Myocyte (in vitro differentiated cells): Measurements from ENCODE around the gene SLC12A9. TPM values are rescaled to one million over a fixed set of nuclear protein-coding genes. Genes with fewer than 3 reads are reported as not detected.
"Not testable (repeated sequence)": the region's sequence is repeated elsewhere in the genome, so short reads cannot be mapped to it uniquely, and the experiment has no call there.

ENCODE experiments used
- DNase-seq: peaks from one replicate; pipeline ENCODE4 v3.0.0-alpha.2; 2012; ENCODE audit warnings: low read depth
- polyA plus RNA-seq: library from polyadenylated mRNA; unstranded; fragments of >200 nt; gene quantifications from one replicate; pipeline ENCODE4 v1.2.1, GENCODE V29; 2012; ENCODE audit warnings: missing spikeins
- total RNA-seq: library from RNA; depleted of rRNA; stranded (reverse); fragments of >200 nt; gene quantifications from 2 replicates; pipeline ENCODE4 v1.2.3, GENCODE V29; 2014

The SLC12A9 gene
- 13.4 and 23.8 TPM in 2 replicates for total RNA-seq
- 23.6 TPM for polyA plus RNA-seq

DNA sequence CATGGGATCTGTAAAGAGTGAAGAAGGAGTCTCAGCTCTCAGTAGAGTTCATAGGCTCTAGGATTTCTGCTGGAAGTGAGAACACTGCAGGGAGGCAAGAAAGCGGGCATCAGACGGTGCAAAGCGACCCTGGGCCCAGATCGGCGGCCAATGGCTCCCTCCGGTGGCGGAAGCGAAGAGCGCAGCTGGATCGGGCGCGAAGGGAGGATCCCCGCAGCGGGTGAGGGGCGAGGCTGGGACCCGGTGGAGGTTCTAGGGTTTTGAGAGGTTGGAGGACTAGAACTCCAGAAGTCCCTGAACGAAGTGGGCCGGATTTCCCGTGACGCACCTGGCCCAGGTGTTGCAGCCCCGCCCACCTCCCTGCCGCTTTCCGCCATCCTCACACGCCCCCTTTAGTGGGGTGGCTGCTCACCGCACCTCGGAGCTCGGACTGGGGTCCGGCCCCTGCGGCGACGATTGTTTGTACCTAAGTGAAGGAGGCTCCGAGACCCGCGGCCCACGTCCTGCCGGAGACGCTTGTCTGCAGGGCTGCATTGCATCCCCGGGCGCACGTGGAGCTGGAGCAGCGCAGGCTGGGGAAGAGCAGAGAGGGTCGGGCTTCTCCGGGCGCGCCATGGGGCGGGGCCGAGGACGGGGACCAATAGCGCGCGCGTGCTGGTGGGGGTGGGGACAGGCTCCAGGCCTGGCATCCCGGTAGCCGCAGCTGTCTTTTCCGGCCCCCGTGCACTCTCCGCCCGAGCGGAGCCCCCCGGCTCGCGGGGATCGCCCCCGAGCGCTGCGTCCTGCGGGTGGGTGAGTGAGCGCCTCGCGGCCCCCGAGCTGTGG, at the start of gene SLC12A9:
Gene SLC12A9 (plus strand): TSS at position 666 of the 825 bp plus-strand sequence. CDS start 1,485 bp downstream, outside the sequence.
- peak; percentile 95 for DNase-seq

DNA sequence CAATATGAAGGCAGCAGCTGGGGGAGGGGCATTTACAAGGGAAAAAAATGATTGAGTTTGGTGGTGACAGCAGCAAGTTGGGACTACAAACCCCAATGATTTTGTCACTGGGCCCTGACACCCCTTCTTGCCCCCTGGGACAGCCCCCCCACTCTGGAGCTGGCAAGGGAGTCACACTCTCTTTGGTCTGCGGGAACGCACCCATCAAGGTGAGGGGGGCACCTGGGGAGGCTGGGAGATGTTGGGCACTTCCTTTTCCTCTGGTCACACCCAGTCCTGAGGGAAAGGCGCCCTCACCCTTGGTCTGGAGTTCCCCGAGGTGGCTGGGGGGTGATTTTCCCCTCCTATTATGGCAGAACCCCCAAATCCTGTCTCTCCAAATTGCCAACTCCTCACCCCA, 49.6 kb upstream of the SLC12A9 start:
- peak; percentile 20 for DNase-seq

DNA sequence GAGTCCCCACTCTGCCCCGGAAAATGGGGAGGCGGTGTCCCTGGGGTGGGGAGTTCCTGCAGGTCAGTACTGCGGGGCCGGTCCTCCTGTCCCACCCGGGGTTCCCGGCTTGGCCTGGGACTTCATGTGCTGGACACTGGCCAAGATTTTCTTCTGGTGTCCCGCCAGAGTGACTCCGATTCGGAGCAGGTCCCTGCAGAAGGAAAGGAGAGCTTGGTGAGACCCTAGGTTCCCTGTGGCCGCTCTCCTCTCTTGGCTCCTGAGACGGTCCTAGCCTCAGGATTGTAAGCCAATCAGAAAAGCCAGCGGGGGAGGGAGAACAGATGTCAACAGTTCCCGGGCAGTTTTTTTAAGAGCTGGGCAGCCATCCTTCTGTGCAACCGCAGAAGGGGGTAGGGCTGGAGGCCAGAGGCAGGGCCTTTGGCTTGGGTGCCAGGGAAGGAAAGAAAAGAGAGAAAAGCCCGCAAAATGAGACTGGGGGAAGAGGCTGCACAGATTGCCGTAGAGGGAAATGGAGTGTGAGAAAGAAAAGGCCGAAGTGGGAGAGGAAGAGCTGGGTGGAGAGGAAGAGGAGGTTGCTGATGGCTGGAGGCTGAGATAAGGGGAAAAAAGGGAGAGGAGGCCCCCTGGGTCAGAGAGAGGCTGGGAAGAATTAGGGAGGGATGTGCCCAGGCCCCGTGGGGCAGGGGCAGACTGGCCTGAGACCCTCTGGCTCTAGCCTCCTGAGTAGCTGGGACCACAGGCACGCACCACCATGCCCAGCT, 48.9 kb upstream of the SLC12A9 start:
- DNase-seq: peak; percentile 99

GRCh38 chr7:100804681-100805431, 47.7 kb upstream of the SLC12A9 start:
- DNase-seq: no peak

- no peak for DNase-seq
Measured at GRCh38 chr7:100806276-100806675, 46.2 kb upstream of the SLC12A9 start.

GRCh38 chr7:100806883-100807282, 45.6 kb upstream of the SLC12A9 start:
- not testable (repeated sequence) for DNase-seq

- DNase-seq: no peak
Measured at GRCh38 chr7:100808354-100808875, 44.1 kb upstream of the SLC12A9 start.

GRCh38 chr7:100811480-100811879, 41.0 kb upstream of the SLC12A9 start:
- DNase-seq: no peak

GRCh38 chr7:100812729-100813128, 39.8 kb upstream of the SLC12A9 start:
- DNase-seq: no peak

- not testable (repeated sequence) for DNase-seq
Measured at GRCh38 chr7:100816515-100816914, 36.0 kb upstream of the SLC12A9 start.

- DNase-seq: no peak
Measured at GRCh38 chr7:100817097-100817496, 35.4 kb upstream of the SLC12A9 start.

DNA sequence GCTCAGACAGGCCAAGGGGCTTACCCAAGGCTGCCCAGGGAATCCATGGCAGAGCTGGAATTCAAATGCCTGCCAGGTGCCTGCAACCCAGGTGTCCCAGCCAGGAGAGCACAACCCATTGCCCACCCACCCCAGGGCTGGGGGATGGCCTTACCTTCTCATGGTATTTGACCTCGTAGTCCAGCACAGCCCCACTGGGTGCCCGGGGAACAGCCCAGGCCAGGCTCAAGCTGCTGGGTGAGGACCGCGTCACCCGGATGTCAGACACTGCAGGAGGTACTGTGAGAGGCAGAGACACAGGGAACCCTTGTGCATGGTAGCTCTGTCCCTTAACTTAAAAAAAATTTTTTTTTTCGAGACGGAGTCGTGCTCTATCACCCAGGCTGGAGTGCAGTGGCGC, 34.1 kb upstream of the SLC12A9 start:
- no peak for DNase-seq

DNA sequence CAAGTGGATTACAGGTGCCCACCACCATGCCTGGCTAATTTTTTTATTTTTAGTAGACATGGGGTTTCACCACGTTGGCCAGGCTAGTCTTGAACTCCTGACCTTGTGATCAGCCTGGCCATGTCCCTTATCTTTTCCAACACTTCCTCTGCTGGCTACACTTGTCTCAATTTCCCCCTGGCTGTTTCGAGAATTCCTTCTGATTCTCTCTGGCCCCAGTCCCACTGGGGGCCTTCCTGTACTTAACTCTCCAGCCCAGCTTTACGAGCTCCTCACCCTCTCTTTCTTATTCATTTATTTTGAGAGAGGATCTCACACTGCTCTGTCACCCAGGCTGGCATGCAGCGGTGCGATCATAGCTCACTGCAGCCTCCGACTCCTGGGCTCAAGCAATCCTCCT, 33.7 kb upstream of the SLC12A9 start:
- DNase-seq: no peak

DNA sequence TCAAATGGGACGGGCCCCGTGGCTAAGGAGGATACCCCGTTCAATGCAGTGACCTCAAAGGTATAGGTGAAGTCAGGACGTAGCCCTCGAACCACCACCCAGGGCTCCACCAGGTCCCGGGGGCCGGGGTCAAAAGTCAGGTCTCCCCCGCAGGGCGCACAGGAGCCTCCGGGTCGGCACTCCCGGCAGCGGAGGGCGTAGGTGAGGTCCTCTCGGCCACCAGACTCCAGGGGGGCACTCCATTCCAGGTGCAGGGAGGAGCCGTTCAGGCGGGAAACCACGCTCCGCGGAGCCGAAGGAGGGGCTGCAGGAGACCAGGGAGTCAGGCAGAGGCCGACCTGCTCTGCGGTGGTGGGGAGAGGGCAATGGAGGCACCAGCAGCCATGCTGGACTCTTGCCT, 32.9 kb upstream of the SLC12A9 start:
- no peak for DNase-seq

DNA sequence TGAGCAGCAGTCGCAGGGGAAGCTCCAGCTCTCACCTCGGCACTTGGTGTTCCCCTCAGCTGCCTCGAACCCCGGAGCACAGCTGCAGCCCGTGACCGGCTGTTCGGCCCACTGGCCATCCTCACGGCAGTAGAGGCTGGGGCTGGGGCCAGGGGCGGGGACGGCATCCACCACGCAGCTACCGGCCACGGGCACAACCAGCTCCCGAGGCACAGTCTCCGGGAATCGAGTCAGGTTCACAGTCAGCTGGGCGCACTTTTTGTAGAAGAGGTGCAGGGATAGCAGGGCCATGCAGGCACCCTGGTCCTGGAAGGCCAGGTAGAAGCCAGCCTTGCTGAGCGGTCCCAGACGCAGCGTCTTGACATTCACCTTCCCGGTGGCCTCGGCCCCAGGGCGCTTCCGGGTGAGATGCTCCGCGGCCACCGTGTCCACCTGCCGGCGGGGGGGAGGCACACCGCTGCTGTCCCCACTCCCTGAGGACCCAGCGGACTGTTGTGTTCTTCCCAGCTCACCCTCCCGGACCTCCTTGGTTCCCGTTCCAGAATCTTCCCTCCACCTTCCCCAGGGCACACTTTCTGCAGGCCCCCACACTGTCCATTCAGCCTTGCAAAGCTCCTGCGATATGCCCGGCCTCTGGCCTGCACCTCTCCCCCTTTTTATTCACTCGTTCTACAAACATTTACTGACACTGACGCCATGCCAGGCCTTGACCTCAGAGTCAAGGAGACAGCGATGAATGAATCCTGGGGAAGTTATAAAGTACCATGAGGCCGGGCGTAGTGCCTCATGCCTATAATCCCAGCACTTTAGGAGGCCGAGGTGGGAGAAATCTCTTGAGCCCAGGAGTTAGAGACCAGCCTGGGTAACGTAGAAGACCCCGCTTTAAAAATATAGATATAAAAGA, 30.0 kb upstream of the SLC12A9 start:
- DNase-seq: no peak

GRCh38 chr7:100823140-100823525, 29.4 kb upstream of the SLC12A9 start:
- DNase-seq: no peak

GRCh38 chr7:100823534-100823933, 29.0 kb upstream of the SLC12A9 start:
- DNase-seq: no peak

- DNase-seq: no peak
Measured at GRCh38 chr7:100824499-100825214, 27.9 kb upstream of the SLC12A9 start.

GRCh38 chr7:100825215-100825671, 27.3 kb upstream of the SLC12A9 start:
- DNase-seq: no peak
